Vagina (tissue), 2 donors: ENCODE measurements around the gene SMURF1. TPM values are rescaled to one million over a fixed set of nuclear protein-coding genes. Genes with fewer than 3 reads are reported as not detected.

Experiments
- DNase-seq, 2 donors: peaks; one replicate each; pipeline ENCODE4 v3.0.0-alpha.2; 2017; ENCODE audit errors: extremely low spot score in 2 of 2
- H3K27ac ChIP-seq: fragments of 200-600 bp; sonication (generic); one replicate; pipeline ENCODE4 v1.5.1; 2019
- H3K27me3 ChIP-seq: fragments of 200-600 bp; sonication (generic); one replicate; pipeline ENCODE4 v1.5.1; 2019
- H3K36me3 ChIP-seq, 2 donors: fragments of 200-600 bp; sonication (generic); one replicate each; pipeline ENCODE4 v1.5.1; 2017 to 2019
- H3K4me1 ChIP-seq: fragments of 200-600 bp; sonication (generic); one replicate; pipeline ENCODE4 v1.5.1; 2019
- H3K4me3 ChIP-seq, 2 donors: fragments of 200-600 bp; sonication (generic); 1 replicate in 1 of 2; 2 replicates in 1 of 2; pipeline ENCODE4 v1.5.1; 2016 to 2019
- H3K9me3 ChIP-seq: fragments of 200-600 bp; sonication (generic); one replicate; pipeline ENCODE4 v1.5.1; 2019
- POLR2A ChIP-seq, 2 donors: fragments of 450-650 bp; IDR thresholded peaks; one replicate each; pipeline ENCODE4 v1.6.1; 2017; ENCODE audit warnings: antibody characterized with exemption in 2 of 2, mild to moderate bottlenecking in 2 of 2, moderate library complexity in 2 of 2
- POLR2AphosphoS5 ChIP-seq, 2 donors: sonication (generic); formaldehyde crosslinking; IDR thresholded peaks; one replicate each; pipeline ENCODE4 v1.9.0; 2017; ENCODE audit warnings: antibody characterized with exemption in 2 of 2, mild to moderate bottlenecking in 2 of 2, low read depth in 1 of 2; ENCODE audit not compliant: insufficient read depth in 1 of 2
- intact Hi-C: fragments of 100-400 bp; cut with DNase I; formaldehyde crosslinking; loops from one replicate; pipeline ENCODE4 v1.15.1; 2023
- total RNA-seq: library from RNA; depleted of rRNA; stranded (reverse); fragments of >200 nt; gene quantifications from one replicate; pipeline ENCODE4 v1.2.3, GENCODE V29; 2016
- TF ChIP-seq, protein P1 (sequence below), 3 experiments: fragments of 450-650 bp in 2 of 3; fragments of 200-600 bp in 1 of 3; sonication (generic) in 1 of 3; IDR thresholded peaks; one replicate each; pipeline ENCODE4 v1.5.1; 2017 to 2019; ENCODE audit warnings: antibody characterized with exemption in 3 of 3, mild to moderate bottlenecking in 2 of 3, moderate library complexity in 2 of 3

SMURF1 gene
- total RNA-seq, 1 donor from 2014 or later: 30.0 TPM

DNA sequence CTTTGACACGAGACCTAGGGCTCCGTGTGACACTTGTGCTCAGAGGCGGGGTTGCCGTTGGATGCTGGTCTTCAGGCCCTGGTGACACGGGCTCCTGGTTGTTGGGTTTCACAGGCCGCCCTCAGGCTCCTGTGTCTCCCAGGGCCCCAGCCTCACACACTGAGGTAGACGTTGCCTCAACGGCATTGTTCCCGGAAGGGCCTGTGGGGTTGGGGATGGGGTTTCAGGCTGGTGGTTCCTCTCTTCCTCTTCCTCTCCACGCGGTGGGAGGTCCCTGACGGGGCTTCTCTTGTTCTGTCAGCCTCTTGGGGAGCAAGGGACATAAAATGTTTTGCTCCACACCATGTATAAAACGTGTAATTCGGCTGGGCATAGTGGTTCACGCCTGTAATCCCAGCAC, 140.5 kb downstream of the SMURF1 start:
- intact Hi-C loops: no loop called here
- no peak for DNase-seq
- no peaks in the 10 kb centered on the region for H3K9me3 ChIP-seq

DNA sequence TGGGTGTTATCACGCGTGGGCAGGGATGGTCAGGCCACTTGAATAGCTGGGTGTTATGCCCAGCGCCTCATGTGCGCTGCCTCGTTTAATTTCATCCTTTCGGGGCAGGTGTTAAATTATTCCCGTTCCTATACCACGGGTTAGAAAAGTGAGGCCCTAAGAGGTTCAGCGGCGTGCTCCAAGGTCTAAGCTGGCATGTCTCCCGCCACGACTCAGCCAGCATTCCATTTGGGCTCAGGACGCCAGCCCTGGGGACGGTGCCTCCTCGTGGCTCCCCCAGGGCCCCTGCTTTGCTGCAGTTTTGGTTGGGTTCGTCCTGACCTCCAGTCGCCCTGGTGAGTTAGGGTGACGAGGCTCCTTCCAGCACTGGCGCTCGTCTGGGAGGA, 141.1 kb downstream of the SMURF1 start:
- Histone ChIP-seq H3K4me3 (no peak overlapping the region), H3K27me3 (no peaks in the 10 kb centered on the region), H3K27ac (no peak overlapping the region), H3K9me3 (no peaks in the 10 kb centered on the region), H3K36me3 (peaks cover 0 to 57% of the 10 kb centered on the region in 2 donors), H3K4me1 (no peaks in the 10 kb centered on the region)
- intact Hi-C loops: no loop called here
- no peak for DNase-seq
- TF ChIP-seq, protein P1, sequence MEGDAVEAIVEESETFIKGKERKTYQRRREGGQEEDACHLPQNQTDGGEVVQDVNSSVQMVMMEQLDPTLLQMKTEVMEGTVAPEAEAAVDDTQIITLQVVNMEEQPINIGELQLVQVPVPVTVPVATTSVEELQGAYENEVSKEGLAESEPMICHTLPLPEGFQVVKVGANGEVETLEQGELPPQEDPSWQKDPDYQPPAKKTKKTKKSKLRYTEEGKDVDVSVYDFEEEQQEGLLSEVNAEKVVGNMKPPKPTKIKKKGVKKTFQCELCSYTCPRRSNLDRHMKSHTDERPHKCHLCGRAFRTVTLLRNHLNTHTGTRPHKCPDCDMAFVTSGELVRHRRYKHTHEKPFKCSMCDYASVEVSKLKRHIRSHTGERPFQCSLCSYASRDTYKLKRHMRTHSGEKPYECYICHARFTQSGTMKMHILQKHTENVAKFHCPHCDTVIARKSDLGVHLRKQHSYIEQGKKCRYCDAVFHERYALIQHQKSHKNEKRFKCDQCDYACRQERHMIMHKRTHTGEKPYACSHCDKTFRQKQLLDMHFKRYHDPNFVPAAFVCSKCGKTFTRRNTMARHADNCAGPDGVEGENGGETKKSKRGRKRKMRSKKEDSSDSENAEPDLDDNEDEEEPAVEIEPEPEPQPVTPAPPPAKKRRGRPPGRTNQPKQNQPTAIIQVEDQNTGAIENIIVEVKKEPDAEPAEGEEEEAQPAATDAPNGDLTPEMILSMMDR (IDR thresholded peaks at IDR 0.05): no peak
- TF ChIP-seq POLR2A (IDR thresholded peaks at IDR 0.05): no peak
- TF ChIP-seq POLR2AphosphoS5 (IDR thresholded peaks at IDR 0.05; ENCODE audit: insufficient read depth in 1 of 2, low read depth in 1 of 2): no peak

More for the DNA sequence above, 140.5 kb downstream of the SMURF1 start:
- no peak overlapping the region for H3K27ac ChIP-seq
- no peaks in the 10 kb centered on the region for H3K4me1 ChIP-seq
- TF ChIP-seq POLR2A (IDR thresholded peaks at IDR 0.05) (no peak), POLR2AphosphoS5 (IDR thresholded peaks at IDR 0.05; ENCODE audit: insufficient read depth in 1 of 2, low read depth in 1 of 2) (no peak)
- TF ChIP-seq, protein P1 (IDR thresholded peaks at IDR 0.05): no peak
- H3K4me3 ChIP-seq: no peak overlapping the region
- H3K36me3 ChIP-seq: peaks cover 0 to 57% of the 10 kb centered on the region in 2 donors
- no peaks in the 10 kb centered on the region for H3K27me3 ChIP-seq

DNA sequence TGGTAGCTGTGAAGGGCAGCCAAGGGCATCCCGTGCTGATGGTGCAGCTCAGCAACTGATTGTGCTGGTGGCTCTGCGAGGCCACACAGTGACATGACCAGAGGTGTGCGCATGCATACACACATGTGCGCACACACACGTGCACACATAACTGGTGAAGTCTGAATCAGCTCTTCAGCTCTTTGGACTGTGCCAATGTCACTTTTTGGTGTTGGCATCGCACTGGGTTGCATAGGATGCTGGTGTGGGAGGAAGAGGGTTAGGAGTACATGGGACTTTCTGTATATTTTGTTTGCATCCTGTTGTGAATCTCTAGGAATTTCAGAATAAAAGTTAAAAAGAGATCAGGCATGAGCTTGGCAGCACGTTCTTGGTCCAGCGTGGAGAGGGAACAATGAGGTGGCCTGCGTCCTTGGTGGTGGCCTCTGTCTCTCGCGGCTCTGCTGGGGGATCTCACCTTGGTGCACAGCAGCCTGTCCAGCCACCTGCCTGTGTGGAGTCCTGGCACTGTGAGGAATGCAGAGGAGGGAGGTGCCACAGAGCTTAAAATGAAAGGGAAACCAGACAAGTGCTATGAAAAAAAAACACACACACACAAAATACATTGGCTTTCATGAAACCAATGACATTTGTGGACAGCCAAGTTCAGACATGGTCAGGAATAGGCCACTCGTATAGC, 141.6 kb downstream of the SMURF1 start:
- intact Hi-C loops: no loop called here
- Histone ChIP-seq H3K4me3 (no peak overlapping the region), H3K36me3 (peaks cover 0 to 60% of the 10 kb centered on the region in 2 donors), H3K27ac (no peak overlapping the region), H3K4me1 (no peaks in the 10 kb centered on the region), H3K9me3 (no peaks in the 10 kb centered on the region), H3K27me3 (no peaks in the 10 kb centered on the region)
- no peak for DNase-seq
- TF ChIP-seq POLR2AphosphoS5 (IDR thresholded peaks at IDR 0.05; ENCODE audit: insufficient read depth in 1 of 2, low read depth in 1 of 2) (no peak), POLR2A (IDR thresholded peaks at IDR 0.05) (no peak)
- TF ChIP-seq, protein P1 (IDR thresholded peaks at IDR 0.05): no peak

DNA sequence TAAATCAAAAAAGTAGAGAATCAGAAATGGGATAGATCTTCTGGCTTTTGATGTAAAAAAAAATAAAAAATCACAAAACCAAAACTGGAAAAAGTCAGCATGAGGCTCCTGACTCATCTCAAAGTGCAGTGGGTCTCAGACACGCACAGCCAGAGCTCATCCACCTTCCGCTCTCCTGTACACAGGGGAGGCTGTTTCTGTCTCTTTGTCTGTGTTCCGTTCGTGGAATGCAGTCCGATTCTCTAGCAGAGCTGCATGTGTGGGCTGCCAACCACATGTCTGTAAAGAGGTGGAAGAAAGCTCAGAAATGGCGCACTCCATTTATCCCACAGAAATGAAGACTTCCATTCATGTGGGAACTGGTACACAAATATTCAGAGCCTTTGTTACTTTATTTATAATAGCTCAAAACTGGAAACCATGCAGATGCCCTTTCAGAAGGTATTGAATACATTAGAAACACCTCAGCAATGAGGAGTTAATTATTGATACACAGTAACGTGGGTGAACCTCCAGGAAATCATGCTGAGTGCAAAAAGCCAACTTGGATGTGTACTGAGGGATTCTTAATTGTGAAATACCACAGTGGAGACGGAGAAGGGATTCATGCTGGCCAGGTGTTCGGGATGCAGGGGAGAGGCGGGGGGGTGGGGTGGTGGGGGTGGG, 142.3 kb downstream of the SMURF1 start:
- no peak overlapping the region for H3K27ac ChIP-seq
- intact Hi-C loops: no loop called here
- no peak for TF ChIP-seq POLR2AphosphoS5 (IDR thresholded peaks at IDR 0.05; ENCODE audit: insufficient read depth in 1 of 2, low read depth in 1 of 2)
- TF ChIP-seq, protein P1 (IDR thresholded peaks at IDR 0.05): no peak
- no peak overlapping the region for H3K4me3 ChIP-seq
- peaks cover 0 to 54% of the 10 kb centered on the region in 2 donors for H3K36me3 ChIP-seq
- no peaks in the 10 kb centered on the region for H3K4me1 ChIP-seq
- DNase-seq: no peak
- no peaks in the 10 kb centered on the region for H3K27me3 ChIP-seq
- H3K9me3 ChIP-seq: no peaks in the 10 kb centered on the region

DNA sequence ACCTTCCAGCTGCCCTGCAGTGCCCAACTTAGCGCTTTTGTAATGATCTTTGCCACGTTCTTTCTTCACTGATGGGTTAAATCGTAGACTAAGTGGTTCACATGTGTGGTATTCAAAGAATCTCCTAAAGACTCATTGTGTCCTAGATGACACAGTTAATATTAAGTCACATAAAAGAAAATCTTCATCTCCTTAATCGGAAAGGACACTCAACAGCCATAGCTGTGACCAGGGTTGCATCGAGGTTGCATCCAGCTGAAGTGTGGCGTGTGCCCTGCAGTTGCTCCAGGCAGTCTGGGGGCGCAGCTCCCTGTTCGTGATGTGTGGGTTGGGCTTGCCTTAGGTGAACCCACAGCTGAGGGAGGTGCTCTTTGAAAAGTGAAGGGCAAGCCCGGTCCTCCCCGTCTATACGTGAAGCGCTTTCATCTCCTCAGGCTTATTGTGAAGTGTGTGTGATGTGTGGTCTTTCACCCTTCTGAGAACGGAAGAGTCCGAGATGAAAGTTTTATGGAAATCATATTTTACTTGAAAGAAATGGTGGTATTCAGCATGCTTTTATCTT, 142.9 kb downstream of the SMURF1 start:
- Histone ChIP-seq H3K9me3 (no peaks in the 10 kb centered on the region), H3K4me3 (no peak overlapping the region), H3K27me3 (no peaks in the 10 kb centered on the region), H3K27ac (no peak overlapping the region), H3K36me3 (peaks cover 0 to 55% of the 10 kb centered on the region in 2 donors), H3K4me1 (no peaks in the 10 kb centered on the region)
- intact Hi-C loops: no loop called here
- no peak for TF ChIP-seq POLR2A (IDR thresholded peaks at IDR 0.05)
- TF ChIP-seq POLR2AphosphoS5 (IDR thresholded peaks at IDR 0.05; ENCODE audit: insufficient read depth in 1 of 2, low read depth in 1 of 2): no peak
- TF ChIP-seq, protein P1 (IDR thresholded peaks at IDR 0.05): no peak
- DNase-seq: no peak
